ENCODE measurements around the gene MYADML2. TPM values are rescaled to one million over a fixed set of nuclear protein-coding genes. Genes with fewer than 3 reads are reported as not detected.

Gene MYADML2, protein sequence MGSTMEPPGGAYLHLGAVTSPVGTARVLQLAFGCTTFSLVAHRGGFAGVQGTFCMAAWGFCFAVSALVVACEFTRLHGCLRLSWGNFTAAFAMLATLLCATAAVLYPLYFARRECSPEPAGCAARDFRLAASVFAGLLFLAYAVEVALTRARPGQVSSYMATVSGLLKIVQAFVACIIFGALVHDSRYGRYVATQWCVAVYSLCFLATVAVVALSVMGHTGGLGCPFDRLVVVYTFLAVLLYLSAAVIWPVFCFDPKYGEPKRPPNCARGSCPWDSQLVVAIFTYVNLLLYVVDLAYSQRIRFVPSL
- 10 to 100 TPM in 2 of 4 donors, 1 to 10 TPM in 2; 2.9 to 24.9 (median 13.3) TPM for total RNA-seq

DNA sequence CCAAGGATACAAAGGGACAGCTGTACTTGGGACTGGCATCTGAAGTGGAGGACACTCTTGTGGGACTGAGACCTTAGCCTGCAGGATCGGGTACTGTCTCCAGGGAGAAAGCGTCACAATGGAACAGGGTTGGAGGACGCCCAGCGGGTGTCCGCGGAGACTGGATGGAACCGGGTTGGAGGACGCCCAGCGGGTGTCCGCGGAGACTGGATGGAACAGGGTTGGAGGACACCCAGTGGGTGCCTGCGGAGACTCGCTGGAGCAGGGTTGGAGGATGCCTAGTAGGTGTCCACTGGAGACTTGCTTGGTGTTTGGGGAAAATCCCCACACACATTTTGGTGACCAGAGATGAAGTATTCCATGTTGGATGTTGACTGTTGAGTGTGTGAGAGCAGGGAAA is at the start of gene MYADML2:
Gene MYADML2, minus strand, starts transcription at position 45 of the 400 bp plus-strand sequence. CDS start 5,492 bp downstream, outside the sequence.
- TF ChIP-seq, protein P1, sequence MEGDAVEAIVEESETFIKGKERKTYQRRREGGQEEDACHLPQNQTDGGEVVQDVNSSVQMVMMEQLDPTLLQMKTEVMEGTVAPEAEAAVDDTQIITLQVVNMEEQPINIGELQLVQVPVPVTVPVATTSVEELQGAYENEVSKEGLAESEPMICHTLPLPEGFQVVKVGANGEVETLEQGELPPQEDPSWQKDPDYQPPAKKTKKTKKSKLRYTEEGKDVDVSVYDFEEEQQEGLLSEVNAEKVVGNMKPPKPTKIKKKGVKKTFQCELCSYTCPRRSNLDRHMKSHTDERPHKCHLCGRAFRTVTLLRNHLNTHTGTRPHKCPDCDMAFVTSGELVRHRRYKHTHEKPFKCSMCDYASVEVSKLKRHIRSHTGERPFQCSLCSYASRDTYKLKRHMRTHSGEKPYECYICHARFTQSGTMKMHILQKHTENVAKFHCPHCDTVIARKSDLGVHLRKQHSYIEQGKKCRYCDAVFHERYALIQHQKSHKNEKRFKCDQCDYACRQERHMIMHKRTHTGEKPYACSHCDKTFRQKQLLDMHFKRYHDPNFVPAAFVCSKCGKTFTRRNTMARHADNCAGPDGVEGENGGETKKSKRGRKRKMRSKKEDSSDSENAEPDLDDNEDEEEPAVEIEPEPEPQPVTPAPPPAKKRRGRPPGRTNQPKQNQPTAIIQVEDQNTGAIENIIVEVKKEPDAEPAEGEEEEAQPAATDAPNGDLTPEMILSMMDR (IDR thresholded peaks at IDR 0.05 in 4 of 5, conservative IDR thresholded peaks at IDR 0.05 in 1 of 5) = no peak
- no peak for TF ChIP-seq POLR2A (IDR thresholded peaks at IDR 0.05)

GRCh38 chr17:81996232-81996756 is 49.3 kb upstream of the MYADML2 start:
- in situ Hi-C loops (cut with MboI; ENCODE audit: low sequenced_read_pairs in 4 of 4) = no loop called here

More for the DNA sequence above, at the start of gene MYADML2:
- Histone ChIP-seq H3K27me3 (no peaks in the 10 kb centered on the region), H3K27ac (peak within 1 kb of the TSS; percentile 42 to 98 (median 60)), H3K4me1 (peaks cover 0 to 10% of the 10 kb centered on the region in 2 donors), H3K9me3 (no peaks in the 10 kb centered on the region), H3K4me3 (no peak within 1 kb of the TSS), H3K36me3 (no peaks in the 10 kb centered on the region)
- ATAC-seq (no peak), DNase-seq (no peak)
- in situ Hi-C loops (cut with MboI; ENCODE audit: low sequenced_read_pairs in 4 of 4) = no loop called here
- intact Hi-C loops (cut with DNase I; ENCODE audit: low total_unique reads) = no loop called here

GRCh38 chr17:81995463-81996231 is 48.6 kb upstream of the MYADML2 start:
- DNase-seq (no peak), ATAC-seq (no peak)
- Histone ChIP-seq H3K4me1 (peaks cover 17 to 51% of the 10 kb centered on the region in 2 donors), H3K27me3 (no peaks in the 10 kb centered on the region), H3K36me3 (peaks cover 0 to 4% of the 10 kb centered on the region in 2 donors), H3K9me3 (no peaks in the 10 kb centered on the region), H3K27ac (no peak overlapping the region), H3K4me3 (no peak overlapping the region)
- in situ Hi-C loops (cut with MboI; ENCODE audit: low sequenced_read_pairs in 4 of 4) (no loop called here), intact Hi-C loops (cut with DNase I; ENCODE audit: low total_unique reads) (no loop called here)
- TF ChIP-seq, protein P1 (IDR thresholded peaks at IDR 0.05 in 4 of 5, conservative IDR thresholded peaks at IDR 0.05 in 1 of 5) = no peak
- no peak for TF ChIP-seq POLR2A (IDR thresholded peaks at IDR 0.05)

More at GRCh38 chr17:81996232-81996756, 49.3 kb upstream of the MYADML2 start:
- ATAC-seq (no peak), DNase-seq (no peak)
- H3K4me3 ChIP-seq = no peak overlapping the region
- H3K9me3 ChIP-seq = no peaks in the 10 kb centered on the region
- H3K4me1 ChIP-seq = peaks cover 23 to 51% of the 10 kb centered on the region in 2 donors
- no peak overlapping the region for H3K27ac ChIP-seq
- no peaks in the 10 kb centered on the region for H3K27me3 ChIP-seq
- TF ChIP-seq, protein P1 (IDR thresholded peaks at IDR 0.05 in 4 of 5, conservative IDR thresholded peaks at IDR 0.05 in 1 of 5) = no peak
- no peak for TF ChIP-seq POLR2A (IDR thresholded peaks at IDR 0.05)
- H3K36me3 ChIP-seq = peaks cover 0 to 4% of the 10 kb centered on the region in 2 donors
- intact Hi-C loops (cut with DNase I; ENCODE audit: low total_unique reads) = no loop called here

- Histone ChIP-seq H3K4me1 (peaks cover 17 to 43% of the 10 kb centered on the region in 2 donors), H3K36me3 (peaks cover 0 to 4% of the 10 kb centered on the region in 2 donors), H3K4me3 (no peak overlapping the region), H3K9me3 (no peaks in the 10 kb centered on the region), H3K27me3 (no peaks in the 10 kb centered on the region), H3K27ac (no peak overlapping the region)
- ATAC-seq (no peak), DNase-seq (no peak)
- TF ChIP-seq POLR2A (IDR thresholded peaks at IDR 0.05) = no peak
- TF ChIP-seq, protein P1 (IDR thresholded peaks at IDR 0.05 in 4 of 5, conservative IDR thresholded peaks at IDR 0.05 in 1 of 5) = no peak
- in situ Hi-C loops (cut with MboI; ENCODE audit: low sequenced_read_pairs in 4 of 4) (no loop called here), intact Hi-C loops (cut with DNase I; ENCODE audit: low total_unique reads) (no loop called here)
Observed at GRCh38 chr17:81994593-81995462, 47.8 kb upstream of the MYADML2 start.
